Body of pancreas (tissue), 4 donors: ENCODE measurements around the gene RELN.

Experiments
- POLR2A ChIP-seq, 3 donors: fragments of 450-650 bp; IDR thresholded peaks; one replicate each; pipeline ENCODE4 v1.6.1; 2016; ENCODE audit warnings: antibody characterized with exemption in 3 of 3, mild to moderate bottlenecking in 2 of 3
- TF ChIP-seq, protein P1 (sequence below), 7 experiments: fragments of 450-650 bp in 4 of 7; fragments of 200-600 bp in 3 of 7; sonication (generic) in 3 of 7; IDR thresholded peaks; one replicate each; pipeline ENCODE4 v1.5.1; 2016 to 2019; ENCODE audit warnings: antibody characterized with exemption in 7 of 7

DNA sequence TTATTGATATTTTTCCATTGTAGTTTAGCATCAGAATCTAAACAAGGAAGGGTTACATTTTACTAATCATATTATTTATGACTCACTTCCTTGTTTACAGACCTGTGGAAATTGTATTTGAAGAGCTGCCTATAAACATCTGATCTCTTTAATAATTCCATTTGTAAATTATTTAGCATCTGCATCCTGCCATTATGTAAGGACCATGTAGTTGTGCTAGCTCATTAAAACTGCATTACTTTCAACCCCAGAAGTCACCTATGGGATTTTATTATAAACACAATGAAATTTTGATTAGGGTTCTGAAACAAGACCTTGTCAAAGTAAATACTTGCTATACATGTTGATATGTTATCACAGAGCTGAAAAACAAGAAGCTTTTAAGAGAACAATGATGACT is 396.6 kb downstream of the RELN start:
- TF ChIP-seq, protein P1, sequence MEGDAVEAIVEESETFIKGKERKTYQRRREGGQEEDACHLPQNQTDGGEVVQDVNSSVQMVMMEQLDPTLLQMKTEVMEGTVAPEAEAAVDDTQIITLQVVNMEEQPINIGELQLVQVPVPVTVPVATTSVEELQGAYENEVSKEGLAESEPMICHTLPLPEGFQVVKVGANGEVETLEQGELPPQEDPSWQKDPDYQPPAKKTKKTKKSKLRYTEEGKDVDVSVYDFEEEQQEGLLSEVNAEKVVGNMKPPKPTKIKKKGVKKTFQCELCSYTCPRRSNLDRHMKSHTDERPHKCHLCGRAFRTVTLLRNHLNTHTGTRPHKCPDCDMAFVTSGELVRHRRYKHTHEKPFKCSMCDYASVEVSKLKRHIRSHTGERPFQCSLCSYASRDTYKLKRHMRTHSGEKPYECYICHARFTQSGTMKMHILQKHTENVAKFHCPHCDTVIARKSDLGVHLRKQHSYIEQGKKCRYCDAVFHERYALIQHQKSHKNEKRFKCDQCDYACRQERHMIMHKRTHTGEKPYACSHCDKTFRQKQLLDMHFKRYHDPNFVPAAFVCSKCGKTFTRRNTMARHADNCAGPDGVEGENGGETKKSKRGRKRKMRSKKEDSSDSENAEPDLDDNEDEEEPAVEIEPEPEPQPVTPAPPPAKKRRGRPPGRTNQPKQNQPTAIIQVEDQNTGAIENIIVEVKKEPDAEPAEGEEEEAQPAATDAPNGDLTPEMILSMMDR (IDR thresholded peaks at IDR 0.05): no peak
- no peak for TF ChIP-seq POLR2A (IDR thresholded peaks at IDR 0.05)
